ENCODE data around the gene PYGB.

PYGB gene

DNA sequence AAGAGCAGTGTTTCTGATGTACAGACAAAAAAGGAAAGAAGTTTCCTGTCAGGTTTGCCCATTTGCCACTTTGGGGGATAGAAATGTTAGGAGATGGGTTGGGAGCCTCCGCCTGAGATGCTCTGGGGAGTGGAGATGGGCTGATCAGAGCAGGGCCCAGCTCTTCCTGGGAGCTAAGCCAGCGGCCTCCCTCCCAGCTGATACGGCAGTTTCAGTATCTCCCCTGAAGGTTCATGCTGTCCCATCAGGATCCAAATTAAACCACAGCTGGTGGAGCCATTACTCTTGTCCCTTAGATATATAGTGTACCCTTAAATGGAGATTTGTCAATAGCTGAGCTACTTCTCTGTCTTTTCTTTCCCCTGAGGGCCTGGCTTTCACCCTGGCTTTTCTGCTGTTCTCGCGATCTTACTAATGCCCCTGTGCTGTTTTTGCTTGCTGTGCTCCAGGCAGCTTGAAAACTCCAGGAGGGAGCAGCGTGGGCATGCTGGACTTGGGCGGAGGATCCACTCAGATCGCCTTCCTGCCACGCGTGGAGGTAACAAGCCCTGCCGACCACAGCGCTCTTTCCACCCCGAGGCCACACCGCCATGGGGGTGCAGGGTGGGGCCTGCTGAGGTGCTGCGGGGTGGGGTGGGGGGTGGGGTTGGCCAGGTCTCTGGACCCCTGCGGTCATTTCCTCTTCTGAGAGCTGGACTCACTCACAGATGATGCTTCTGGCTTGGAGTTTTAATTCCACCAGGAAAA, 31.5 kb upstream of the PYGB start:
- no peak for DNase-seq

- no peak for DNase-seq
Measured at GRCh38 chr20:25217161-25218108, 30.4 kb upstream of the PYGB start.

GRCh38 chr20:25218109-25218486, 29.8 kb upstream of the PYGB start:
- no peak for DNase-seq

DNA sequence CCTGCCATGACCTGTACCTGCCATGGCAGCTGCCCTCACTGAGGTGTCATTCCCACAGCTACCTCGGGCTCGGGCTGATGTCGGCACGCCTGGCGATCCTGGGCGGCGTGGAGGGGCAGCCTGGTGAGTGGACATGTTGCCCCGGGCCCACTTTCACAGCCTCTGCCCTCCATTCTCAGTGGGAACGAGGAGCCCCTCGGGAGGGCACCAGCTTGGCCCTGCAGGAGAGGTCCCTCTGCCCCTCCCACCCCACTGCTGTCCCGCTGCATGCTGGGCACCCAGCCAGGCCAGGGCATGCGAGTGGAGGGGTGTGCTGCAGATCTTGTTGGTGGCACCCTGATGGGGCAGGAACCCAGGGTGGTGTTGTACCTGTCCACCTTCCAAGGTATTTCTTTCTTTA, 29.4 kb upstream of the PYGB start:
- no peak for DNase-seq

DNA sequence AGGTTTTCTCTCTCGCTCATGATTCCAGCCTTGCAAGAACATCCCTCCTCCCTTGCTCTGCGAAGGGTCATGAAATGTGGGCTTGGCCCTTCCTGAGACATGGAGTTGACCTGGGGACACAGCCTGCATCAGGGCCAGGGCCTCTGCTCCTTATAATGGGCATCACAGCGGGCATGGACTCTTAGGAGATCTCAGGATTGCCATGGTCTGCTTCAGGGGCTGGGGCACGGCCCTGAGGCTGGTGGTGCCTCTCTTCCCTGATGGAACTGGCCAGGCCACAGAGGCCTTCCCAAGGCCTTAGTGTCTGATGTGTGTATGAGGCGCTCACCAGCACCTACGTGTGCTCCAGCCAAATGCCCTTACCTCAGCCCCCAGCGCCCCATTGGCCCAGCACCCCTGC, 28.5 kb upstream of the PYGB start:
- DNase-seq, result no peak

GRCh38 chr20:25220021-25220730, 27.7 kb upstream of the PYGB start:
- DNase-seq, result no peak

- DNase-seq, result no peak
Measured at GRCh38 chr20:25220810-25221591, 26.9 kb upstream of the PYGB start.

DNA sequence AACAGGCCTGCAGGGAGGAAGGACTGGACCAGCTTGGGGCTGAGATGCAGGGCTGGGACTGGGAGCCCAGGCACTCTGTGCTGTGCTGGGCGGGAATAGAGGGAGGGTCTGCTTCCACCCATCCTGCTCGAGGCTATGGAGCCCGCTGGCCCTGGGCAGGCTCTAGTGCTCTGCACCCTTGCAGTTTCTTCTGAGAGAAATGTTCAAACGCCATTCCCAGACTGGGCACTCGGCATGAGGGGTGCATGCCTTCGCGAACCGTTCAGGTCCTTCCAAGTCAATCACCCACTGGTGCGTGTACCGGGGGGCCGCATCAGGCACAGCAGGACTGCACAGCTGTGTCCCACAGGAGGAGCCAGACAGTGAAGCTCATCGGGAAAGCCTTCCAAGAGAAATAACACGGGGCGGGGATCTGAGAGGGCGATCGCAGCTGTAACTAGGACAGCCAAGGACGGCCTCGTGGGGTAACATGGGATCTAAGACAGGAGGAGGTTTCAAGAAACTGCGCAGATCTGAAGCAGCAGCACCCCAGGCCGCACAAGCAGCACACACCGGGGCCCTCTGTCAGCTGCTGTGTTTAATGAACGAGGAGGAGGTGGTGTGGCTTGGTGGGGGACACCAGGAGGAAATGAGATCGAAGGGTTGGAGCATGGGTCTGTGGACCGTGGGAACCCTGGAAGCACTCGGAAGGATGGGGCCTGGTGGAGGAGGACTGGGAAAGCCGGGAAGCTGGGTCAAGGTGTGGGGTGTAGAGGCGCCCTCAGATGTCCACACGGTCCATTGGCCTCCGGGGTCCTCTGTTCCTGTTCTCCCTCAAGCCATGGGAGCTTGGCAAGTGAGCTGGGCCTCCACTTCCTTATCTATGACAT, 26.1 kb upstream of the PYGB start:
- DNase-seq, result no peak

GRCh38 chr20:25222461-25223178, 25.3 kb upstream of the PYGB start:
- DNase-seq, result no peak

DNA sequence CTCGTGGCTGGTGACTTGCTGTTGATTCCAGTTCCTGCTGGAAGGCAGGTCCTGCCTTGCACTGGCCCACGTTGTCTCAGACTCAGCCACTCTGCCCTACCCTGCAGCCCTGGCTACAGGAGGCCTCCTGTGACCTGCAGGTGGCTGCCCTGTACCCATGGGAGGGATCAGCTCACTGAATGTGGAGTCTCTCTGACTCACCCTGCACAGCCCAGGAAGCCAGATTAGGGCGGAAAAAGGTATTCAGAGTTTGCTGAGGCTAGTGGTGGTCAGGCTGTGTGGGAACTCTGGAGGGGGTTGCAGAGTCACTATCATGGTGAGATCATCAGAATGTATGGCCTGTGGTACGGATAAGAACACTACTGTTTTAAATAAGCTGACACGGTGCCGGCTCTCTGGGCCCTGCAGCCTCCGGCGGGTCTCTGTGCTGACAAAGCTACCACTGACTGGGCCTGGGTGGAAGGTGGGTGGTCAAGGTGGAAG, 24.7 kb upstream of the PYGB start:
- no peak for DNase-seq

GRCh38 chr20:25223765-25224720, 23.8 kb upstream of the PYGB start:
- DNase-seq, result no peak

GRCh38 chr20:25224941-25225340, 22.9 kb upstream of the PYGB start:
- DNase-seq, result no peak

DNA sequence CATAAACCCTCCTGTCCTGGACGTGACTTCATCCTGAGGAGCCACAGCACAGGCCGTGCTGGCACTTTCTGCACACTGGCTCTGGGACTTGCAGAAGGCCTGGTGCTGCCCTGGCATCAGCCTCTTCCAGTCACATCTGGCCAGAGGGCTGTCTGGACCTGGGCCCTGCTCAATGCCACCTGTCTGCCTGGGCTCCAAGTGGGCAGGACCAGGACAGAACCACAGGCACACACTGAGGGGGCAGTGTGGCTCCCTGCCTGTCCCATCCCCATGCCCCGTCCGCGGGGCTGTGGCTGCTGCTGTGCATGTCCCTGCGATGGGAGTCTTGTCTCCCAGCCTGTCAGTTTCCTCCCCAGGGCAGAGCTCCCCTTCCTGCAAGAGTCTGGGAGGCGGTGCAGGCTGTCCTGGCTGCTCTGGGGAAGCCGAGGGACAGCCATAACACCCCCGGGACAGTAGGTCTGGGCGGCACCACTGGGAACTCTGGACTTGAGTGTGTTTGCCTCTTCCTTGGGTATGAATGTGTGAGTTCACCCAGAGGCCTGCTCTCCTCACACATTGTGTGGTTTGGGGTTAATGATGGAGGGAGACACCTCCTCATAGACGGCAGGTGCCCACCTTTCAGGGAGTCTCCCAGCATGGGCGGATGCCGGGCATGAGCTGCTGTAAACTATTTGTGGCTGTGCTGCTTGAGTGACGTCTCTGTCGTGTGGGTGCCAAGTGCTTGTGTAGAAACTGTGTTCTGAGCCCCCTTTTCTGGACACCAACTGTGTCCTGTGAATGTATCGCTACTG, 22.0 kb upstream of the PYGB start:
- DNase-seq, result no peak

DNA sequence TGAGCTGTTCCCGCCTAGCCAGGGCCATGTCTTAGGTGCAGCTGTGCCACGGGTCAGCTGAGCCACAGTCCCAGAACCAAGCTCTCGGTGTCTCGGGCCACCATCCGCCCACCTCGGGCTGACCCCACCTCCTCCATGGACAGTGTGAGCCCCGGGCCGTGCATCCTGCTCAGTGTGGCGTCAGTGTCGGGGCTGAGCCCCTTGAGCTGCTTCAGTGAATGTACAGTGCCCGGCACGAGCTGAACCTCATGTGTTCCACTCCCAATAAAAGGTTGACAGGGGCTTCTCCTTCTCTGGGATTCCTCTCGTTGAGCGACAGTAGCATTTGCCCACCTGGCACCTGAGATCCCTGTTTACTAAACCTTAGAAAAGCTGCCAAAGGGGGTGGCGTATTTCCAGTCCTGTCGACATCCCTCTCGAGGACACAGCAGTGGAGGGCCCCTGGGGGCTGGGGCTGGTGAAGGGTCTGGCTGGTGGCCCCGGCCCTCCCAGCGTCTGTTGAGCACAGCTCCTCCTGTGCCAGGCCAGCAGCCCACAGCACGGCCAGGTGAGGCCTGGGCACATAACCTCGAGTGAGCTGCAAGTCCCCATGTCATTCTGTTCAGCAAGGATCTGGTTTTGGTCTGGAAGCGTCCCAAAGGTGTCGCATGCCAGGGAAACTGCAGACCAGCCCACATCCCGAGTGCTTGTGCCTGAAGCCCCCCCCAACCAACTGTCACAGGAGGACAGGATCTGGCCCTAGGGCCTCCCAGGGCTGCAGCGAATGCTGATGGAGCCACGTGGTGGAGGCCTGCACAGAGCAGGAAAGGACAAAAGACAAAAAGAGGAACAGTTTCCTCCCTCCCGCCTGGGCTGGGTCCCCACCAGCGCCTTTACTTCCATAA, 21.2 kb upstream of the PYGB start:
- DNase-seq, result no peak

- DNase-seq, result no peak
Measured at GRCh38 chr20:25227317-25227831, 20.5 kb upstream of the PYGB start.

DNA sequence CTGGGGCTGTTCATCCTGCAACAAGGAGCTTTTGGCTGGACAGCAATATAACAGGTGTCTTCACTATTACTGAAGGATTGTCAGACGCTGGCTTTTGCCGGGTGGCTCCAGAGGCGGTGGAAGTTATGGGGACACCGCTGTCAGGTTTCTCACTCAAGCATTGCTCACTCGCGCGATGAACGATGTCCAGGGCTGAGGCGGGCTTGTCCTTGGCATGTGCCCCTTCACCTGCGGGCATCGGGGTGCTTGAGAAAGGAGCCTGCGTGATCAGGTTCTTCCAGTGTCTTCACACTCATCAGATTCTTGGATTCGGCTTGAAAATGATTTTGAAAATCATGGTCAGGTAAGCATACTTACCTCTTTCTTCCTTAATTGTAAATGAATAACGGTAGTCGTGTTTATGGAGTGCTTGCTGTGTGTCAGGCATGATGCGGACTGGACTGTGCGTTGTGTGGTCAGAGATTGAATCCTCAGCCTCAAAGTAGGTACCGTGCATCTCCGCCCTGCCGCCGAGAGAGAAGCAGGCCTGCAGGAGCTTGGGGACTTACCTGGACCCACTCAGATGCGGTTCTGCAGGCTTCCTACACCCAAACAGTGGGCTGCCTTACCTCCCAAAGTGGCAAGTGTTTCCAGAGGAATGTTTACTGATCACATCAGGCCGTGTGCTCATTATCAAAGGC, 18.3 kb upstream of the PYGB start:
- DNase-seq, result no peak

Measured in SHP77 (cell line).